Renal cortex interstitium (tissue), 11 donors: ENCODE data around the gene EDIL3. TPM values are rescaled to one million over a fixed set of nuclear protein-coding genes. Genes with fewer than 3 reads are reported as not detected.
"Not testable (repeated sequence)": the region's sequence is repeated elsewhere in the genome, so short reads cannot be mapped to it uniquely, and the experiment has no call there.

Source experiments
- DNase-seq, 11 donors: peaks; one replicate each; pipeline ENCODE4 v3.0.0-alpha.2; 2013; ENCODE audit warnings: low read depth in 9 of 11, low spot score in 4 of 11; ENCODE audit errors: extremely low read depth in 1 of 11
- polyA plus RNA-seq, 3 donors: library from polyadenylated mRNA; unstranded; fragments of 120-200 nt; gene quantifications; one replicate each; pipeline ENCODE4 v1.2.1, GENCODE V29; 2013; ENCODE audit not compliant: insufficient read length in 3 of 3

The EDIL3 gene
- polyA plus RNA-seq, 3 donors, result 41.3 to 60.3 (median 54.4) TPM

DNA sequence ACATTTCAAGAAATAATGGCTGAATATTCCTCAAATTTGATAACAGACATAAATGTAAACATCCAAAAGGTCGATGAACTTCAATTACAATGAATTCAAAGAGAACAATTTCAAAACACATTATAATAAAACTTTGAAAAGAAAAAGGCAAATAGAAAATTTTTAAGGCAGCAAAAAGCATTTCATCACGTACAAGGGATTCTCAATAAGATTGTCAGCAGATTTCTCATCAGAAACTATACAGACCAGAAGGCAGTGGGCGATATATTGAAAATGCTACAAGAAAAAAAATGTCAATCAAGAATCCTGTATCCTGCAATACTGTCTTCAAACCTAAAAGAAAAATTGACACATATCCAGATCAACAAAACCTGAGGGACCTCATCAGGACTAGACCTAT lies 62.0 kb downstream of the EDIL3 start:
- DNase-seq, result no peak

GRCh38 chr5:84317826-84318225 lies 66.9 kb downstream of the EDIL3 start:
- DNase-seq, result not testable (repeated sequence)

DNA sequence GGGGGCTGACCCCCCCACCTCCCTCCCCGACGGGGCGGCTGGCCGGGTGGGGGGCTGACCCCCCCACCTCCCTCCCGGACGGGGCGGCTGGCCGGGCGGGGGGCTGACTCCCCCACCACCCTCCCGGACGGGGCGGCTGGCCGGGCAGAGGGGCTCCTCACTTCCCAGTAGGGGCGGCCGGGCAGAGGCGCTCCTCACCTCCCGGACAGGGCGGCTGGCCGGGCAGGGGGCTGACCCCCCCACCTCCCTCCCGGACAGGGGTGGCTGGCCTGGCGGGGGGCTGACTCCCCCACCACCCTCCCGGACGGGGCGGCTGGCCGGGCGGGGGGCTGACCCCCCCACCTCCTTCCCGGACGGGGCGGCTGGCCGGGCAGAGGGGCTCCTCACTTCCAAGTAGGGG lies 72.4 kb downstream of the EDIL3 start:
- DNase-seq, result not testable (repeated sequence)

DNA sequence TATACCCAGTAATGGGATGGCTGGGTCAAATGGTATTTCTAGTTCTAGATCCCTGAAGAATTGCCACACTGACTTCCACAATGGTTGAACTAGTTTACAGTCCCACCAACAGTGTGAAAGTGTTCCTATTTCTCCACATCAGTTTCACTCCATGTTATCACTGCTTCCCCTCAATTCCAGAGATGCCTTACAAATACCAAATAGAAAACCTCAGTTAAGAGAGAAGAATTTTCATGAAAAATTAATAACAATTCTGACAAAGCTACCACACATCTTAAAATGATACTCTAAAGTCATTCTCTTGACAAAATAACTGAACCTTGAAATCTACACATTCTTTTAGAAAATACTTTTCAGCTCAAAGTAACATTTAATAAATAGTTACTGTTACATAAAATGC lies 74.8 kb downstream of the EDIL3 start:
- DNase-seq, result not testable (repeated sequence)

DNA sequence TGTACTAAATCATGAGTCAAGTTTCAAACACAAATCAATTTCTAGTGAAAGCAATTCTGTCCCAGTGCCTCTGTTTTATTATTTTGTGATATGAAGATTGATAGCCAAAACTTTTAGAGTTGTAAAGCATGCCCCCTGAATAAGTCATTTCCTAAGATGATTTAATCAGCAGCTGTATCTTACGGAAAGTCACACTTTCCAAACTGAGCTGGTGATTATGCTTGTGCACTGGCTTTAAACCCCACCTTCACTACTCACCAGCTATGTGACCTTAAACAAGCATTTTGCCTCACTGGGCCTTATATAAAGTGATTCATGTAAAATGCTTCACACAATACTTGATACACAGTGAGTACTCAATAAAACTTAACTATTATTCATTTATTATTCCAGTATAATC lies 78.1 kb downstream of the EDIL3 start:
- DNase-seq, result no peak

DNA sequence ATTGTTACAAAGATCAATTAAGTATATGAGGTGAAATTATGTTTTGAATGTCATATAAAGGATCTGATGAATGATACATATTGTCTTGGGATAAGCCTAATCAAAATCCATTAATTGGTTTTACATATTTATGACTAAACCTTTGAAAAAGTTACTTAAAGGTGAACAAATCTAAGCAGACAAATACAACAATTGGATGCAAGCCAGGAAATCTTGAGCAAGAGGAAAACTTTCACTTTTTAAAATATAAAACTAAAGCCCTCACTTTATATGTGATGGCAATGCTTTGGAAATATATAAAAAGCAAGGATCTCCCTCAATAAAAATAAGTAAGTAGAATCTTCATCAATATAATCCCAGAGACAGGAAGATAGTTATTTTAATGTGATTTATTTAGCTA lies 80.1 kb downstream of the EDIL3 start:
- DNase-seq, result no peak

DNA sequence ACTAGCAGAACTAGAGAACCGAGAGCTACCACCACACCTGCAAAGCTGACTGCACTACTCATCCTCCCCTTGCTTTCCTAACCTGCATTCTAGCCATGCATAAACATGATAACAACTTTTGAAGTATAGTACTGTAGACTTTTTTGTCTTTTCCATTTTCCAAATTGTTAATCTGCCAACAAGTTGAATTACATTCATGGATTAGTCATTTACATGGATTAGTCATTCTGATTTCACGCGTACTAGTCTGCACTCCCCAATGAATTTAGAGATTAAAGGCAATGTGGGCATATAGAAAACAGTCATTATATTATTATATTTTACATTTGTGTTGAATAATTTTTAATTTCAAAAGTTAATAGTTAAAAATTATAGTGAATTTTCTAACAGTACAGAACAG lies 81.4 kb downstream of the EDIL3 start:
- DNase-seq, result no peak

- no peak for DNase-seq
Measured at GRCh38 chr5:84301535-84301934, 83.1 kb downstream of the EDIL3 start.

GRCh38 chr5:84299959-84300358 lies 84.7 kb downstream of the EDIL3 start:
- no peak for DNase-seq

- DNase-seq, result no peak
Measured at GRCh38 chr5:84298628-84299027, 86.1 kb downstream of the EDIL3 start.

DNA sequence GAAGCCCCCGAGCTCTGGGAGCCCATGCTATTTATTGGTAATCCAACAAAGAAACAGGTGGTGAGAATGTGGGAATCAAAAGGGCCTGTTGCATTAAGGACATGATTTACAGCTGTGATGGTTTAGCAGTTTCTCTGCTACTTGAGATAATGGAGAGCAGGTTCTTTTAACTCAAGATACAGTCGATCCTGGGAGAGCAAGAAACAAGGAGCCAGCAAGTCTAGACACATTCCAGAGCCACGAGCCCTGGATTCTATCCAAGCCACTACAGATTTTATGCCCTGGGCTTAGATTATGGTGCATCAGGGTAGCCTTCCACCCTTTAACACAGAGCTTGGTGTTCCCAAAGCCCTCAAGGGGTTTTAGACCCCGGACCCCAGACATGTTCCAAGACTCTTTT lies 87.0 kb downstream of the EDIL3 start:
- not testable (repeated sequence) for DNase-seq

GRCh38 chr5:84292788-84293653 lies 91.7 kb downstream of the EDIL3 start:
- DNase-seq, result no peak

- DNase-seq, result no peak
Measured at GRCh38 chr5:84292000-84292642, 92.6 kb downstream of the EDIL3 start.

DNA sequence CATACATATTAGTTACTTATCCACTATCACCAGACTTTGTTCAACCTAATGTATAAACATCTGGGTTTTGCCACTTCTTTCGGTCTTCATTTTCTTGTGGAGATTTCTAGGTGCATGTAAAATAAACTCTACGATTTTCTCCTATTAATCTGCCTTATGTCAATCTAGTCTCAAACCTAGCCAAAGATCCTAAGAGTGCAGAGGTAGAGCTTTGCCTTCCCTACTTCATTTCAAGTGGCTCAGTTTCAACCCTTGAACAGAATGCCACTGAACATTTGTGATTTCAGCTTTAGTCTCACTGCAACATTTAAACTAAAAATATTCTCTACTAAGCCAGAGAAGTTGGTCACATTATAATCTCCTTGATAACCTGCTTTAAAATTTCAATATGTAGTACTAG lies 94.0 kb downstream of the EDIL3 start:
- no peak for DNase-seq

DNA sequence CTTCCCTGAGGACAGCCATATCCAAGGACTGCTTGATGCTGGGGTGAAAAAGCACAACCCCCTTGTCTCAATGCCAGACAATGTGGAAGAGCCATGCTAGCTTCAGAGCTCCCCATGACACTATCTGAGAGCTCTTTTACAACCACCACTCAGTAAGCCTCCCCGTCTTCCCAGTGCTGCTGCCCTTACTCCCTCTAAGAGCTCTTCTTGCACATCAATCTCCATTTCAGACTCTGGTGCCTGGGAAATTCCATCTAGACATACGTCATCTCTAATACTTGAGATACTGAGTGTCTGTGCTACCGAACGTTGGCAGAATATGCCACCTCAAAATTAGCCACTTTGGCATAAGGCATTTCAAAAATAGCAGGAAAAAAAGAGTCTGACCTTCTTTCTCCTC lies 94.5 kb downstream of the EDIL3 start:
- DNase-seq, result no peak

GRCh38 chr5:84287951-84288350 lies 96.7 kb downstream of the EDIL3 start:
- DNase-seq, result no peak

- DNase-seq, result no peak
Measured at GRCh38 chr5:84286662-84287061, 98.0 kb downstream of the EDIL3 start.

DNA sequence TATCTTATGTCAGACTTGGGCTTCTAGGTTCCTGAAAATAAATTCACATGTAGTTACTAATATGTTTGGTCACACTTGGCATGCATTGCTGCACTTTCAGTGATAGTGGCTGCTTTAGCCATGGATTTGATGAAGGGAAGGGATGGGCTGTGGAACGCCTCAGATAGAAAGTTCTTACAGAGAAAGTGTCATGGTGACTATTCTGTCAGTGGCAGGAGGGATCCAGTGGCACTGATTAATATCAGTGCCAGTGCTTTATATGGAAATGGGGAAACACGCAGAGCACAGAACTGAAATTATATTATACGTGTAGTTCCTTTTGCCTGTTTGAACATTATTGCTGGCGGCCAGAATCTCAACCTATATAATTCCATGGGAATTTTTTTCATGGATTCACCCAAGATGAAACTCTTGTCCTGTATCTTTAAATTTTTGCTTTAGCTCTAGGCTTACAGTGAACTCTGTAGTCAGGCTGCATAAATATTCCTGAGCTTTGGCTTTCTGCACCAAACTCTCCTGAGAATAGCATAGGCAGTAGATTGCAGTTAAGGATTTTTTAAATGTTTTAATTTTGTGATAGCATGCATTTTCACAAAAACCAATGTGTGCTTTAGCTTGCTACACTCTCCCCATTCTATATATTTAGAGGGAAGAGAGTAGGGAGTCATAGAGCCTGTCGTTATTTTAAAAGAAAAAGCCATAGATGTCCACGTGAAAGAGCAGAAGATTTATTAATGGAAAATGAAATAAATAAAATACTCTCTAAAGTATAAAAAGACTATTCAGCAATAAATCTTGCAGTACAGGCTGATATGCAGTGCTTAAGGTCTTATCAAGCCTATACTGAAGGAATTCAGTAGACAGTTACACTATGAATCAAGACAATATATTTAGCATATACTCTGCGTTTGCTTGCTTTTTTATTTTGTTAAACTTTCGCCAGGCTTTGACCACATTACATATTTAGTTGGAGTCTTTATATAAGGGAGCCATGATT lies 98.7 kb downstream of the EDIL3 start:
- DNase-seq, result peak in 3 of 11 donors; percentile 4 to 13 (median 12)

DNA sequence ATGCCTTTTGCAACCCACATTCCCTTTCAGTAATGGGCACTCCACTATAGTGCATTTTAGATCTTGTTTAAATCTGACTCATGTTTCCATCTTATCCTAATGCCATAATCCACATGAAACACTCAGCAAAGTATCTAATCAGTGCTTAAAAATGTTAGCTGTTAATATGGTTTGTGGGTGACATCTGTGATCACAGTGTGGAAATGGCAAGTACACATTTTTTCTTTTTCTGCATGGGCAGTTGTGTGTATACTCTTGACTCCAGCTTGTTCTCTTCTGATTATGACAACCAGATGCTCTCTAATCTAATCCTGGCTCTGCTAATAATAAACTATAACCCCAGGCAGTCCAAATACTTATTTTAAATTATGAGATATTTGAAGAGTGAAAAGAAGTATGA lies 103.3 kb downstream of the EDIL3 start:
- no peak for DNase-seq
